DND-41 (cell line): ENCODE data around the gene GPR149.

Source experiments
- CTCF ChIP-seq: IDR thresholded peaks from 2 replicates; pipeline ENCODE4 v1.5.1; 2012; ENCODE audit warnings: borderline replicate concordance, low read length, moderate library complexity, mild to moderate bottlenecking; ENCODE audit not compliant: poor library complexity, severe bottlenecking; ENCODE audit errors: extremely low read depth
- EZH2 ChIP-seq: IDR thresholded peaks from 3 replicates; pipeline ENCODE4 v1.6.1; 2012; ENCODE audit warnings: borderline replicate concordance, low read depth, mild to moderate bottlenecking, moderate library complexity, low read length, inconsistent platforms; ENCODE audit not compliant: severe bottlenecking

GRCh38 chr3:154323891-154324738 is 105.9 kb downstream of the GPR149 start, which contains the start of gene DHX36:
- TF ChIP-seq CTCF (peak; percentile 39), EZH2 (no peak)
